ELF-1 (cell line): ENCODE measurements around the gene AVEN.
A peak's percentile ranks its signal among the peaks of the same experiment; 100 is the strongest.
"Not testable (repeated sequence)": the region's sequence is repeated elsewhere in the genome, so short reads cannot be mapped to it uniquely, and the experiment has no call there.

ENCODE experiments used
- DNase-seq: peaks from one replicate; pipeline ENCODE4 v3.0.0-alpha.2; 2016; ENCODE audit warnings: low read depth, low spot score

AVEN gene

GRCh38 chr15:34039790-34040113 is 748 bp upstream of the AVEN start:
- no peak for DNase-seq

- DNase-seq, result peak; percentile 84
Observed at GRCh38 chr15:34038023-34038870, 757 bp downstream of the AVEN start.

GRCh38 chr15:34031987-34032760 is 6.8 kb downstream of the AVEN start:
- no peak for DNase-seq

GRCh38 chr15:34027606-34028005 is 11.4 kb downstream of the AVEN start:
- DNase-seq, result no peak

GRCh38 chr15:34025252-34025651 is 13.8 kb downstream of the AVEN start:
- no peak for DNase-seq

- no peak for DNase-seq
Observed at GRCh38 chr15:34023907-34024306, 15.1 kb downstream of the AVEN start.

- no peak for DNase-seq
Observed at GRCh38 chr15:34019369-34019990, 19.5 kb downstream of the AVEN start.

- DNase-seq, result not testable (repeated sequence)
Observed at GRCh38 chr15:34018738-34019137, 20.3 kb downstream of the AVEN start.

GRCh38 chr15:34018021-34018645 is 20.9 kb downstream of the AVEN start:
- DNase-seq, result no peak

- DNase-seq, result peak; percentile 36
Observed at GRCh38 chr15:34014556-34014955, 24.4 kb downstream of the AVEN start.

GRCh38 chr15:34013746-34014145 is 25.3 kb downstream of the AVEN start:
- no peak for DNase-seq

GRCh38 chr15:34012461-34013028 is 26.5 kb downstream of the AVEN start:
- no peak for DNase-seq

GRCh38 chr15:34011481-34011880 is 27.5 kb downstream of the AVEN start:
- no peak for DNase-seq

GRCh38 chr15:34010921-34011320 is 28.1 kb downstream of the AVEN start:
- DNase-seq, result no peak

GRCh38 chr15:34009656-34010055 is 29.3 kb downstream of the AVEN start:
- no peak for DNase-seq

GRCh38 chr15:34006381-34006780 is 32.6 kb downstream of the AVEN start:
- DNase-seq, result no peak

GRCh38 chr15:34001536-34001935 is 37.5 kb downstream of the AVEN start:
- no peak for DNase-seq

GRCh38 chr15:33995666-33996065 is 43.3 kb downstream of the AVEN start:
- DNase-seq, result not testable (repeated sequence)

- DNase-seq, result peak; percentile 60
Observed at GRCh38 chr15:33994005-33994615, 44.9 kb downstream of the AVEN start.

GRCh38 chr15:33988384-33988783 is 50.6 kb downstream of the AVEN start:
- no peak for DNase-seq

GRCh38 chr15:33987444-33987843 is 51.6 kb downstream of the AVEN start:
- no peak for DNase-seq
